Mesendoderm (in vitro differentiated cells): ENCODE data around the gene HDAC4.

Source experiments
- DNase-seq: peaks from one replicate; pipeline ENCODE4 v3.0.0; 2013
- H2AK5ac ChIP-seq: 2 replicates; pipeline ENCODE4 v1.6.1; 2013; ENCODE audit warnings: low read length, inconsistent platforms
- H2BK120ac ChIP-seq: 2 replicates; pipeline ENCODE4 v1.6.1; 2013; ENCODE audit warnings: low read depth, mild to moderate bottlenecking, low read length, moderate library complexity, mixed read lengths
- H2BK15ac ChIP-seq: replicated peaks from 2 replicates; pipeline ENCODE4 v1.6.1; 2013; ENCODE audit warnings: low read depth, mild to moderate bottlenecking, moderate library complexity
- H2BK5ac ChIP-seq: 2 replicates; pipeline ENCODE4 v1.6.1; 2013; ENCODE audit warnings: low read length, inconsistent platforms
- H3K18ac ChIP-seq: 2 replicates; pipeline ENCODE4 v1.6.1; 2013; ENCODE audit warnings: mild to moderate bottlenecking, low read length, mixed read lengths
- H3K23ac ChIP-seq: one replicate; pipeline ENCODE4 v1.6.1; 2013; ENCODE audit warnings: low read length
- H3K27ac ChIP-seq: 2 replicates; pipeline ENCODE4 v1.5.1; 2013; ENCODE audit warnings: low read depth, mild to moderate bottlenecking, inconsistent platforms, low read length, moderate library complexity
- H3K27me3 ChIP-seq: 2 replicates; pipeline ENCODE4 v1.6.1; 2013; ENCODE audit warnings: low read length, control low read depth, mild to moderate bottlenecking, inconsistent platforms; ENCODE audit not compliant: insufficient read depth, poor library complexity
- H3K36me3 ChIP-seq: 2 replicates; pipeline ENCODE4 v1.6.1; 2013; ENCODE audit warnings: low read length, inconsistent platforms; ENCODE audit not compliant: control insufficient read depth, insufficient read depth
- H3K4ac ChIP-seq: one replicate; pipeline ENCODE4 v1.6.1; 2013; ENCODE audit warnings: low read depth, mild to moderate bottlenecking, low read length, moderate library complexity
- H3K4me1 ChIP-seq: 2 replicates; pipeline ENCODE4 v1.6.1; 2013; ENCODE audit warnings: low read depth, low read length, inconsistent platforms; ENCODE audit not compliant: control insufficient read depth
- H3K4me2 ChIP-seq: 2 replicates; pipeline ENCODE4 v1.6.1; 2013; ENCODE audit warnings: low read length
- H3K4me3 ChIP-seq: 2 replicates; pipeline ENCODE4 v1.5.1; 2013; ENCODE audit warnings: mild to moderate bottlenecking, low read length
- H3K56ac ChIP-seq: one replicate; pipeline ENCODE4 v1.6.1; 2013; ENCODE audit warnings: low read length
- H3K79me1 ChIP-seq: 2 replicates; pipeline ENCODE4 v1.6.1; 2013; ENCODE audit warnings: low read length, inconsistent platforms
- H3K79me2 ChIP-seq: 2 replicates; pipeline ENCODE4 v1.6.1; 2013; ENCODE audit warnings: mild to moderate bottlenecking, low read length; ENCODE audit not compliant: control insufficient read depth, insufficient read depth
- H3K9ac ChIP-seq: 2 replicates; pipeline ENCODE4 v1.6.1; 2013; ENCODE audit warnings: low read length, inconsistent platforms
- H4K5ac ChIP-seq: one replicate; pipeline ENCODE4 v1.6.1; 2013; ENCODE audit warnings: low read length
- H4K8ac ChIP-seq: one replicate; pipeline ENCODE4 v1.6.1; 2013; ENCODE audit warnings: low read depth, mild to moderate bottlenecking, control low read depth, low read length, moderate library complexity
- WGBS: extraction: QIAGEN DNeasy Blood & Tissue Kit; methylation state at CpG from one replicate; pipeline ENCODE4 v1.1.7; 2013; ENCODE audit warnings: low lambda C conversion rate, missing lambda C conversion rate; ENCODE audit not compliant: insufficient coverage; ENCODE audit errors: extremely low coverage; 5-methylcytosine and 5-hydroxymethylcytosine counted together

Gene HDAC4

DNA sequence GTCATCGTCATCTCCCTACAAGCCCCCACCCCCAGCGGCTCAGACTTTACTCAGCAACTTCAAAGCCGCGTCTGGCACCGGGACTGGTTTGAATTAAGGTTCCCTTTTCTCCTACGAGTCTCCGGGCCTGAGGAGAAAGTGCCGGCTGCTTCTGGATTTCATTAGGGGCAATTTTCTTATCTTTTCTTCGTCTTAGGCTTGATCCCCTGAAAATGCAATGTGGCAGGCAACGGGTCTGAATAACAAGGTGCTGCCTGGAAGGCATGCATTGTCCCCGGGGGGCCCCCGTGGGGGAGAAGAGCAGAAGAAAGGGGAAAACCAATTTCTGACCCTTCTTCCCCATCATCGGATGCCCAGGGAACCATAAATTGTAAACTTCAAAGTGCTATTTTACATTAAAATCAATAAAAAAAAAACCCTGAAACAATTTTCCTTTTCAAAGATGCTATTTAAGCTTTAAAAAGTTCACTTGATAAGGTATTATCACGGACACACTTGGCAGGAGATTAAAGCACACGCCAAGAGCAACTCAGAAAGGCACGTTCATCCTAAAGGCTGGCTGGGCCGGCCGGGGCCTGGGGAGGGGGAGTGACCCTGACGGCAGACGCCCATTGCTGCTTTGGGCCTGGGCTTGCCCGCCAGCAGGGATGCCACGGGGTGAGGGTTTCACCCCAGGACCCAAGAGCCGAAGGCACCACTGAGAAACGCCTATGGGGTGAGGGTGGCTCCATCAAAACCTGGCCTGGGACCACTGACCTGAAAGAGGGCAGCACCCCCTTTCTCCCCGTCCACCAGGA lies 322.5 kb downstream of the HDAC4 start:
- no peak overlapping the region for H3K56ac ChIP-seq
- no peak overlapping the region for H3K4me3 ChIP-seq
- H4K5ac ChIP-seq, result no peak overlapping the region
- peaks cover 3% of the 10 kb centered on the region for H3K36me3 ChIP-seq
- no peak for DNase-seq
- H3K9ac ChIP-seq, result no peak overlapping the region
- H2BK120ac ChIP-seq, result no peak overlapping the region
- no peak overlapping the region for H3K18ac ChIP-seq
- H3K4me2 ChIP-seq, result no peak overlapping the region
- no peaks in the 10 kb centered on the region for H3K27me3 ChIP-seq
- H3K79me1 ChIP-seq, result no peaks in the 10 kb centered on the region
- H3K79me2 ChIP-seq, result no peaks in the 10 kb centered on the region
- no peak overlapping the region for H2BK15ac ChIP-seq
- H3K4me1 ChIP-seq, result no peaks in the 10 kb centered on the region
- no peak overlapping the region for H3K23ac ChIP-seq
- no peak overlapping the region for H3K27ac ChIP-seq
- no peak overlapping the region for H2BK5ac ChIP-seq
- H2AK5ac ChIP-seq, result no peak overlapping the region
- no peak overlapping the region for H4K8ac ChIP-seq
- WGBS, result no CpG with 5 or more reads among the region's 25 CpGs
- no peak overlapping the region for H3K4ac ChIP-seq

DNA sequence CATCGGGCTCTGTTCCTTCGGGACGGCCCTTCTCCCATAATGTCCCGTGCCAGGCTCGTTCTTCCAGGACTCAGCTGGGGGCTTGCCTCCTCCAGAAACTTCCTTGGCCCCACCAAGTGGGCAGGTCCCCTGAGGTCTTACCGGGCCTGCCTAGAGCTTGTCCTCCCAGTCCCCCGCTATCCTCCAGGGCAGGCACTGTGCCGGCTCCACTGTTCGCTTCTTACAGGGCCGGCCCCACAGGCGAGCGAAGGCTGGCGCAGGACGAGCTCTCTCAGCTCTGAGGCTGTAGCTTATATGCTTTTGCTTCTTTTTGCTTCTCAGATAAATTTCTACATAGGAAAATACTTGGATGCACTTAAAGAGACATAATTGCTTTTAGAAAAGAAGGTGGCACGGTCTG lies 323.6 kb downstream of the HDAC4 start:
- Histone ChIP-seq H3K27me3 (no peaks in the 10 kb centered on the region), H3K18ac (no peak overlapping the region), H2BK5ac (no peak overlapping the region), H3K4me3 (no peak overlapping the region), H2BK15ac (no peak overlapping the region), H4K5ac (no peak overlapping the region), H3K79me2 (no peaks in the 10 kb centered on the region), H3K4me1 (no peaks in the 10 kb centered on the region), H3K79me1 (no peaks in the 10 kb centered on the region), H3K9ac (no peak overlapping the region), H2BK120ac (no peak overlapping the region), H3K36me3 (peaks cover 3% of the 10 kb centered on the region), H3K27ac (no peak overlapping the region), H4K8ac (no peak overlapping the region), H3K23ac (no peak overlapping the region), H3K4me2 (no peak overlapping the region), H2AK5ac (no peak overlapping the region), H3K56ac (no peak overlapping the region), H3K4ac (no peak overlapping the region)
- WGBS, result no CpG with 5 or more reads among the region's 15 CpGs
- no peak for DNase-seq

DNA sequence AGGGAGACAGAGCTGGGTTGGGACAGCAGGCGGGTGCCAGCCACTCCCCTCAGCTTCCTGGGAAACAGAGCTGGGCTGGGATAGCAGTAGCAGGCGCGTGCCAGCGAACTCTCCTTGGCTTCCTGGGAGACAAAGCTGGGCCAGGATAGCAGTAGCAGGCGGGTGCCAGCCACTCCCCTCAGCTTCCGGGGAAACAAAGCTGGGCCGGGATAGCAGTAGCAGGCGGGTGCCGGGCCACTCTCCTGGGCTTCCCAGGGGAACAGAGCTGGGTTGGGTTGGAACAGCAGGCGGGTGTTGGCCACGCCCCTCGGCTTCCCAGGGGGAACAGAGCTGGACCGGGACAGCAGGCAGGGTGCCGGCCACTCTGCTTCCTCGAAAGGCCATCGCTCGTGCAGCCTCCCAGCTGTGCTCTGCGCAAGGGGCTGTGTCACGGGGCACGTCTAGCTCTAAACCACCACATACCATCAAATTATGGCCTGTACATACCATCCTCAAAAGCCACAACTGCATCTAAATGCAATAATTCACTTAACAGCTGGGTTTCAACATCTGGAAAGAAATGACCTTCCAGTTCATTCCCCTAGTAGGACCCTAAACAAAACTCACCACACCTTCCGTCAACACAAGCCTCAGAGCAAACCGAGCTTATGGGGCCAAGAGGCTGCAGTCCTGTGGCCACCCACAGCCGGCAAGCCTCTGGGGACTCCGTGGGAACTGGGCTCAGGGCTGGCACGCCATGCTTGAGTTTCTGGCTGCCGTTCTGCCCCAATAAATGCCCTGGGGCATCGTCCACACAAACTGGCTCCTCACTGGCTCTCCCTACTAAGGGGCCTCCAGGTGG lies 324.7 kb downstream of the HDAC4 start:
- Histone ChIP-seq H3K4me2 (no peak overlapping the region), H4K8ac (no peak overlapping the region), H3K27ac (no peak overlapping the region), H3K79me1 (no peaks in the 10 kb centered on the region), H3K4ac (no peak overlapping the region), H2BK5ac (no peak overlapping the region), H3K79me2 (no peaks in the 10 kb centered on the region), H4K5ac (no peak overlapping the region), H3K36me3 (peaks cover 3% of the 10 kb centered on the region), H3K4me1 (no peaks in the 10 kb centered on the region), H3K27me3 (no peaks in the 10 kb centered on the region), H2BK120ac (no peak overlapping the region), H2AK5ac (no peak overlapping the region), H3K18ac (no peak overlapping the region), H3K23ac (no peak overlapping the region), H3K4me3 (no peak overlapping the region), H3K9ac (no peak overlapping the region), H2BK15ac (no peak overlapping the region), H3K56ac (no peak overlapping the region)
- no peak for DNase-seq
- WGBS, result no CpG with 5 or more reads among the region's 27 CpGs

DNA sequence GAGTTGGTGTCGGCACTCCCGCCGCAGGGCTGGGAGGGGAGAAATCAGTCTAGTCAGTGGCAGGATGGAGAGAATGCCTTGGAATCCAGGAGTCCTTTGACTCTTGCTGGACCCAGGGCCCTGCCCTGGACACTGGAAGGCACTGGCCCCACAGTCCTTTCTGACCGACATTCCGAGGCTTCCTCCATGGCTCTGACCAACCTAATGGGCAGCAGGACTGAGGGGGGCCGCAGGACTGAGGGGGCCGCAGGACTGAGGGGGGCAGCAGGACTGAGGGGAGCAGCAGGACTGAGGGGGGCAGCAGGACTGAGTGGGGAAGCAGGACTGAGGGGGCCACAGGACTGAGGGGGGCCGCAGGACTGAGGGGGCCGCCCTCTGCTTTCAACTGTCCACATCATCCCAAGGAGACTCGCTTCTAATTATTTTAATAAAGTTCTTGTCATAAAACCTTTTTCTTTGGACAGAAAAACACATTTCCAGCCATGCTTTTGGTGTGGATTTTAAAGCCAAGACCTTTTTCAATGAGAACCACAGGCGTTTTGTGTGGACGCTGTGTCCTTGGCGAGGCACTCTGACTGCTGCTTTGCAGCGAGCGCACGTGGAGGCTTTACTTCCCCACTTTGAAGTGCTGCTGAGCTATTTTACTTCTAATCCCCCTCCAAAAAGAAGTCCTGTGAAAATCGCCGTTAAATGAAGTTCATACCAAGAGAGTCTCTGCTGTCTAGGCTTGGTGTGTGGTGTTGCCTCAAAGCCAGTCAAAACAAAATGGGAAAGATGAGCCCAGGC lies 326.9 kb downstream of the HDAC4 start:
- Histone ChIP-seq H4K5ac (no peak overlapping the region), H3K56ac (no peak overlapping the region), H3K27ac (no peak overlapping the region), H3K36me3 (no peaks in the 10 kb centered on the region), H2BK5ac (no peak overlapping the region), H3K79me1 (no peaks in the 10 kb centered on the region), H3K4me3 (no peak overlapping the region), H4K8ac (no peak overlapping the region), H3K9ac (no peak overlapping the region), H2BK15ac (no peak overlapping the region), H3K79me2 (no peaks in the 10 kb centered on the region), H3K4ac (no peak overlapping the region), H2BK120ac (no peak overlapping the region), H3K27me3 (no peaks in the 10 kb centered on the region), H3K4me1 (no peaks in the 10 kb centered on the region), H3K4me2 (no peak overlapping the region), H3K23ac (no peak overlapping the region), H3K18ac (no peak overlapping the region), H2AK5ac (no peak overlapping the region)
- WGBS, result no CpG with 5 or more reads among the region's 18 CpGs
- no peak for DNase-seq

DNA sequence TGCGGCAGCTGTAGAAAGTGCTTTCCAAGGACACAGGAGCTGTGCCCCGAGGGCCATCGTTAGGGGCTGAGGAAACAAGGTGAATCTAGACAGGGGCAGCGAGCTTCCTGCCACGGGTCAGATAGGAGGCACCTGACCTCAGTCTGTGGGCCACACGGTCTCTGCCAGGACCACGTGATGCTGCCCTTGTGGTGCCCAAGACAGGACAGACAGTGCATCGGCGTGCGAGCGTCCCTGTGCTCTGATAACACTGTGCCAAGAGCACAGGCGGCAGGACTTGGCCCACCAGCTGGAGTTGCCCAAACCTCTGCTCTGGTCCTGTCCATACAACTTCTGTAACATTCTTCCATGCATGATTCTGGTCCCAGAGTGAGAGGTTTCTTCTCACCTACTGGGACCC lies 327.6 kb downstream of the HDAC4 start:
- no CpG with 5 or more reads among the region's 12 CpGs for WGBS
- no peak overlapping the region for H3K4me2 ChIP-seq

More for the DNA sequence above, 327.6 kb downstream of the HDAC4 start:
- Histone ChIP-seq H3K36me3 (no peaks in the 10 kb centered on the region), H3K56ac (no peak overlapping the region), H3K27me3 (no peaks in the 10 kb centered on the region), H2AK5ac (no peak overlapping the region), H3K27ac (no peak overlapping the region), H3K23ac (no peak overlapping the region), H4K8ac (no peak overlapping the region), H3K4ac (no peak overlapping the region), H3K79me2 (no peaks in the 10 kb centered on the region), H3K4me1 (no peaks in the 10 kb centered on the region), H3K9ac (no peak overlapping the region), H3K4me3 (no peak overlapping the region), H2BK5ac (no peak overlapping the region), H3K79me1 (no peaks in the 10 kb centered on the region), H4K5ac (no peak overlapping the region), H2BK15ac (no peak overlapping the region), H3K18ac (no peak overlapping the region), H2BK120ac (no peak overlapping the region)
- DNase-seq, result no peak
